ENCODE data around the gene ENAH. TPM values are rescaled to one million over a fixed set of nuclear protein-coding genes. Genes with fewer than 3 reads are reported as not detected.

ENAH gene
- total and polyA plus RNA-seq, 2 experiments from 2014 or later = 46.4 to 124 TPM

- Histone ChIP-seq H3K4me3 (no peak overlapping the region), H3K27me3 (no peaks in the 10 kb centered on the region), H3K36me3 (peaks cover 43% of the 10 kb centered on the region), H3K27ac (peak overlapping the region; percentile 58), H3K4me1 (ENCODE audit: low read depth) (no peaks in the 10 kb centered on the region), H3K9me3 (ENCODE audit: low read depth) (no peaks in the 10 kb centered on the region)
- DNase-seq (ENCODE audit: low read depth in 1 of 2, low spot score in 1 of 2) = no peak
- TF ChIP-seq, protein P1, sequence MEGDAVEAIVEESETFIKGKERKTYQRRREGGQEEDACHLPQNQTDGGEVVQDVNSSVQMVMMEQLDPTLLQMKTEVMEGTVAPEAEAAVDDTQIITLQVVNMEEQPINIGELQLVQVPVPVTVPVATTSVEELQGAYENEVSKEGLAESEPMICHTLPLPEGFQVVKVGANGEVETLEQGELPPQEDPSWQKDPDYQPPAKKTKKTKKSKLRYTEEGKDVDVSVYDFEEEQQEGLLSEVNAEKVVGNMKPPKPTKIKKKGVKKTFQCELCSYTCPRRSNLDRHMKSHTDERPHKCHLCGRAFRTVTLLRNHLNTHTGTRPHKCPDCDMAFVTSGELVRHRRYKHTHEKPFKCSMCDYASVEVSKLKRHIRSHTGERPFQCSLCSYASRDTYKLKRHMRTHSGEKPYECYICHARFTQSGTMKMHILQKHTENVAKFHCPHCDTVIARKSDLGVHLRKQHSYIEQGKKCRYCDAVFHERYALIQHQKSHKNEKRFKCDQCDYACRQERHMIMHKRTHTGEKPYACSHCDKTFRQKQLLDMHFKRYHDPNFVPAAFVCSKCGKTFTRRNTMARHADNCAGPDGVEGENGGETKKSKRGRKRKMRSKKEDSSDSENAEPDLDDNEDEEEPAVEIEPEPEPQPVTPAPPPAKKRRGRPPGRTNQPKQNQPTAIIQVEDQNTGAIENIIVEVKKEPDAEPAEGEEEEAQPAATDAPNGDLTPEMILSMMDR (IDR thresholded peaks at IDR 0.05; ENCODE audit: low read depth, low read length) = no peak
Observed at GRCh38 chr1:225509770-225510169, 143.2 kb downstream of the ENAH start.

GRCh38 chr1:225509376-225509707, 143.6 kb downstream of the ENAH start:
- H3K36me3 ChIP-seq = peaks cover 44% of the 10 kb centered on the region
- no peaks in the 10 kb centered on the region for H3K27me3 ChIP-seq
- DNase-seq (ENCODE audit: low read depth in 1 of 2, low spot score in 1 of 2) = no peak
- H3K4me3 ChIP-seq = no peak overlapping the region
- H3K4me1 ChIP-seq (ENCODE audit: low read depth) = no peaks in the 10 kb centered on the region
- H3K27ac ChIP-seq = peak overlapping the region; percentile 58
- TF ChIP-seq, protein P1 (IDR thresholded peaks at IDR 0.05; ENCODE audit: low read depth, low read length) = no peak
- H3K9me3 ChIP-seq (ENCODE audit: low read depth) = no peaks in the 10 kb centered on the region

- no peaks in the 10 kb centered on the region for H3K4me1 ChIP-seq (ENCODE audit: low read depth)
- no peaks in the 10 kb centered on the region for H3K27me3 ChIP-seq
- TF ChIP-seq, protein P1 (IDR thresholded peaks at IDR 0.05; ENCODE audit: low read depth, low read length) = no peak
- no peak overlapping the region for H3K4me3 ChIP-seq
- H3K9me3 ChIP-seq (ENCODE audit: low read depth) = no peaks in the 10 kb centered on the region
- DNase-seq (ENCODE audit: low read depth in 1 of 2, low spot score in 1 of 2) = peak in 1 of 2 donors; percentile 98
- peak overlapping the region; percentile 58 for H3K27ac ChIP-seq
- peaks cover 41% of the 10 kb centered on the region for H3K36me3 ChIP-seq
Observed at GRCh38 chr1:225508538-225509375, 144.2 kb downstream of the ENAH start.

GRCh38 chr1:225506727-225507126, 146.2 kb downstream of the ENAH start:
- no peaks in the 10 kb centered on the region for H3K4me1 ChIP-seq (ENCODE audit: low read depth)
- peak overlapping the region; percentile 47 for H3K27ac ChIP-seq
- TF ChIP-seq, protein P1 (IDR thresholded peaks at IDR 0.05; ENCODE audit: low read depth, low read length) = no peak
- no peaks in the 10 kb centered on the region for H3K9me3 ChIP-seq (ENCODE audit: low read depth)
- H3K4me3 ChIP-seq = no peak overlapping the region
- DNase-seq (ENCODE audit: low read depth in 1 of 2, low spot score in 1 of 2) = no peak
- peaks cover 25% of the 10 kb centered on the region for H3K36me3 ChIP-seq
- no peaks in the 10 kb centered on the region for H3K27me3 ChIP-seq

- DNase-seq (ENCODE audit: low read depth in 1 of 2, low spot score in 1 of 2) = no peak
- no peak overlapping the region for H3K27ac ChIP-seq
- H3K4me3 ChIP-seq = no peak overlapping the region
- H3K36me3 ChIP-seq = peaks cover 31% of the 10 kb centered on the region
- H3K27me3 ChIP-seq = no peaks in the 10 kb centered on the region
- no peaks in the 10 kb centered on the region for H3K4me1 ChIP-seq (ENCODE audit: low read depth)
- TF ChIP-seq, protein P1 (IDR thresholded peaks at IDR 0.05; ENCODE audit: low read depth, low read length) = no peak
- no peaks in the 10 kb centered on the region for H3K9me3 ChIP-seq (ENCODE audit: low read depth)
Observed at GRCh38 chr1:225504776-225505175, 148.1 kb downstream of the ENAH start.
